Endodermal cell (in vitro differentiated cells): ENCODE results near the gene SEC11C. TPM values are rescaled to one million over a fixed set of nuclear protein-coding genes. Genes with fewer than 3 reads are reported as not detected.

Source experiments
- DNase-seq: peaks from one replicate; pipeline ENCODE4 v3.0.0-alpha.2; 2017
- H3K27ac ChIP-seq: 2 replicates; pipeline ENCODE4 v1.5.1; 2013; ENCODE audit warnings: mild to moderate bottlenecking, low read depth, low read length, moderate library complexity
- H3K27me3 ChIP-seq: 2 replicates; pipeline ENCODE4 v1.6.1; 2013; ENCODE audit warnings: mild to moderate bottlenecking, low read length, moderate library complexity; ENCODE audit not compliant: insufficient read depth, control insufficient read depth, poor library complexity, severe bottlenecking
- H3K36me3 ChIP-seq: 2 replicates; pipeline ENCODE4 v1.7.0; 2013; ENCODE audit warnings: mild to moderate bottlenecking, low read length, moderate library complexity; ENCODE audit not compliant: control insufficient read depth, insufficient read depth
- H3K4me1 ChIP-seq: one replicate; pipeline ENCODE4 v1.7.0; 2013; ENCODE audit warnings: low read length; ENCODE audit not compliant: control insufficient read depth, insufficient read depth
- H3K4me3 ChIP-seq: 2 replicates; pipeline ENCODE4 v1.5.1; 2013; ENCODE audit warnings: mild to moderate bottlenecking, low read length, moderate library complexity
- H3K9ac ChIP-seq: 2 replicates; pipeline ENCODE4 v1.6.1; 2013; ENCODE audit warnings: mild to moderate bottlenecking, low read length, moderate library complexity; ENCODE audit not compliant: poor library complexity, severe bottlenecking; ENCODE audit errors: extremely low read depth
- H3K9me3 ChIP-seq: 2 replicates; pipeline ENCODE4 v1.6.1; 2013; ENCODE audit warnings: mild to moderate bottlenecking, low read length, moderate library complexity; ENCODE audit not compliant: control insufficient read depth
- H3K27ac Mint-ChIP-seq: 2 replicates; pipeline ENCODE4 v1.8.0; 2020; ENCODE audit warnings: mixed read lengths
- H3K27me3 Mint-ChIP-seq: 2 replicates; pipeline ENCODE4 v1.8.0; 2021; ENCODE audit warnings: mild to moderate bottlenecking, mixed read lengths; ENCODE audit not compliant: insufficient read depth
- H3K36me3 Mint-ChIP-seq: 2 replicates; pipeline ENCODE4 v1.8.0; 2020; ENCODE audit warnings: low read depth, mixed read lengths
- H3K4me1 Mint-ChIP-seq: 2 replicates; pipeline ENCODE4 v1.8.0; 2020; ENCODE audit warnings: mixed read lengths
- H3K4me3 Mint-ChIP-seq: 2 replicates; pipeline ENCODE4 v1.8.0; 2020; ENCODE audit warnings: mild to moderate bottlenecking, moderate library complexity, mixed read lengths
- H3K9me3 Mint-ChIP-seq: 2 replicates; pipeline ENCODE4 v1.8.0; 2020; ENCODE audit warnings: mild to moderate bottlenecking, mixed read lengths
- WGBS, 2 experiments: methylation state at CpG; one replicate each; pipeline versions ENCODE4 v1.1.5 to v1.1.7; 2013; ENCODE audit warnings: missing lambda C conversion rate in 2 of 2, mixed read lengths in 1 of 2; ENCODE audit not compliant: insufficient coverage in 1 of 2, insufficient read length in 1 of 2; 5-methylcytosine and 5-hydroxymethylcytosine counted together
- total RNA-seq, 2 donors: library from RNA; stranded (reverse); fragmentation: NEBNext Ultra II Directional in 1 of 2; extraction: Animal tissue kit (Norgen Biotek cat#: 25700) in 1 of 2; gene quantifications; 2 replicates in 1 of 2; 3 replicates in 1 of 2; pipeline ENCODE4 v1.2.1, GENCODE V29; 2021
- TF ChIP-seq, protein P1 (sequence below): fragments of 200-600 bp; sonication (generic); conservative IDR thresholded peaks from 2 replicates; pipeline ENCODE4 v1.5.0; 2021; ENCODE audit warnings: antibody characterized with exemption, mild to moderate bottlenecking

SEC11C gene
- total RNA-seq, 2 donors from 2014 or later, result 38.7 to 39.9 TPM

DNA sequence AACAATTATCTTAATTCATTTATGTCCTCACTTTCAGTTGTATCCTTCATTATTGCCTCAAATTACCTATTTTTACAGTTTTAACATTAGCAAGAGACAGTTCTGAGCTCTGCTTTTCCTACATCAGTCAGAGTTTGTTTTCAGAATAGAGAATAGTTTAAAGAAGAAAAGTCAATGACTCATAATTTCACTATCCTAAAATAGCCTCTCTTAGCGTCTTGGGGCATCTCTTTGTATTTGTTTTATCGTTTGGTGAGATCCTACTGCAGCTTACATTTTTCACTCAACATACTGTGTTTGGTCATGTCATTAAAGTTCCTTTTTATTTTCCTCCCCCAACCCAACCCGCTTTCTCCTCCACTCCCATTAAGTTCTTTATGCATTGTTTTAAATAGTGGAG lies 3.8 kb downstream of the SEC11C start:
- peaks cover 8% of the 10 kb centered on the region for H3K4me1 Mint-ChIP-seq
- 100% methylated on average over 2 of the region's 3 CpGs for WGBS, 2 experiments

DNA sequence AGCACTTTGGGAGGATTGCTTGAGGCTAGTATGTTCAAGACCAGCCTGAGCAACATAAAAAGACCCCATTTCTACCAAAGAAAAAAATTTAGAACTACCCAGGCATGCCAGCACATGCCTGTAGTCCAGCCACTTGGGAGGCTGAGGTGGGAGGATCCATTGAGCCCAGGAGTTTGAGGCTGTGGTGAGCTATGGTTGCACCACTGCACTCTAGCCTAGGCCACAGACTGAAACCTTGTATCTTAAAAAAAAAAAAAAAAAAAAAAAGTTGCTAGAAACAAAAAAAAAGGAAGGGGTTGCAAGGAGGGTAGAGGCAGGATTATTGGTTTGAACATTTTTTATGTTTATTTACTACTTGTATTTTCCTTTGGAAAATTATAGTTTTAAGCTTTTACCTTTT lies 4.8 kb downstream of the SEC11C start:
- H3K9me3 ChIP-seq, result no peaks in the 10 kb centered on the region
- Mint-ChIP-seq H3K36me3 (no peaks in the 10 kb centered on the region), H3K4me3 (no peak overlapping the region), H3K27ac (no peak overlapping the region), H3K27me3 (no peaks in the 10 kb centered on the region), H3K4me1 (peaks cover 8% of the 10 kb centered on the region), H3K9me3 (no peaks in the 10 kb centered on the region)
- H3K9ac ChIP-seq, result no peak overlapping the region
- no peak overlapping the region for H3K27ac ChIP-seq
- no peaks in the 10 kb centered on the region for H3K36me3 ChIP-seq
- H3K27me3 ChIP-seq, result no peaks in the 10 kb centered on the region
- no peak for DNase-seq
- TF ChIP-seq, protein P1, sequence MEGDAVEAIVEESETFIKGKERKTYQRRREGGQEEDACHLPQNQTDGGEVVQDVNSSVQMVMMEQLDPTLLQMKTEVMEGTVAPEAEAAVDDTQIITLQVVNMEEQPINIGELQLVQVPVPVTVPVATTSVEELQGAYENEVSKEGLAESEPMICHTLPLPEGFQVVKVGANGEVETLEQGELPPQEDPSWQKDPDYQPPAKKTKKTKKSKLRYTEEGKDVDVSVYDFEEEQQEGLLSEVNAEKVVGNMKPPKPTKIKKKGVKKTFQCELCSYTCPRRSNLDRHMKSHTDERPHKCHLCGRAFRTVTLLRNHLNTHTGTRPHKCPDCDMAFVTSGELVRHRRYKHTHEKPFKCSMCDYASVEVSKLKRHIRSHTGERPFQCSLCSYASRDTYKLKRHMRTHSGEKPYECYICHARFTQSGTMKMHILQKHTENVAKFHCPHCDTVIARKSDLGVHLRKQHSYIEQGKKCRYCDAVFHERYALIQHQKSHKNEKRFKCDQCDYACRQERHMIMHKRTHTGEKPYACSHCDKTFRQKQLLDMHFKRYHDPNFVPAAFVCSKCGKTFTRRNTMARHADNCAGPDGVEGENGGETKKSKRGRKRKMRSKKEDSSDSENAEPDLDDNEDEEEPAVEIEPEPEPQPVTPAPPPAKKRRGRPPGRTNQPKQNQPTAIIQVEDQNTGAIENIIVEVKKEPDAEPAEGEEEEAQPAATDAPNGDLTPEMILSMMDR, result no peak
- no peak overlapping the region for H3K4me3 ChIP-seq
- no peaks in the 10 kb centered on the region for H3K4me1 ChIP-seq

More for the DNA sequence above, 3.8 kb downstream of the SEC11C start:
- no peaks in the 10 kb centered on the region for H3K36me3 ChIP-seq
- TF ChIP-seq, protein P1, result no peak
- no peak for DNase-seq
- no peak overlapping the region for H3K27ac ChIP-seq
- Mint-ChIP-seq H3K36me3 (no peaks in the 10 kb centered on the region), H3K9me3 (no peaks in the 10 kb centered on the region), H3K27ac (no peak overlapping the region), H3K27me3 (no peaks in the 10 kb centered on the region), H3K4me3 (no peak overlapping the region)
- H3K9ac ChIP-seq, result no peak overlapping the region
- no peaks in the 10 kb centered on the region for H3K4me1 ChIP-seq
- H3K4me3 ChIP-seq, result no peak overlapping the region
- no peaks in the 10 kb centered on the region for H3K27me3 ChIP-seq
- no peaks in the 10 kb centered on the region for H3K9me3 ChIP-seq

- WGBS, 2 experiments, result 94 to 100% methylated on average over 3 to 4 of the region's 4 CpGs
- peaks cover 8% of the 10 kb centered on the region for H3K4me1 Mint-ChIP-seq
These were observed 5.4 kb downstream of the SEC11C start for GRCh38 chr18:59145055-59145454.

More at GRCh38 chr18:59145055-59145454, 5.4 kb downstream of the SEC11C start:
- H3K27ac ChIP-seq, result no peak overlapping the region
- Mint-ChIP-seq H3K4me3 (no peak overlapping the region), H3K9me3 (no peaks in the 10 kb centered on the region), H3K36me3 (peaks cover under 1% of the 10 kb centered on the region), H3K27me3 (no peaks in the 10 kb centered on the region), H3K27ac (no peak overlapping the region)
- no peaks in the 10 kb centered on the region for H3K4me1 ChIP-seq
- TF ChIP-seq, protein P1, result no peak
- peaks cover 4% of the 10 kb centered on the region for H3K36me3 ChIP-seq
- no peaks in the 10 kb centered on the region for H3K9me3 ChIP-seq
- no peak overlapping the region for H3K9ac ChIP-seq
- no peaks in the 10 kb centered on the region for H3K27me3 ChIP-seq
- H3K4me3 ChIP-seq, result no peak overlapping the region
- DNase-seq, result no peak
